H9 (cell line): ENCODE results near the gene DCP1B. TPM values are rescaled to one million over a fixed set of nuclear protein-coding genes. Genes with fewer than 3 reads are reported as not detected.
A peak's percentile ranks its signal among the peaks of the same experiment; 100 is the strongest.

Experiments used
- DNase-seq: peaks from one replicate; pipeline ENCODE4 v3.0.0-alpha.2; 2017
- H2AFZ ChIP-seq: one replicate; pipeline ENCODE4 v1.6.1; 2013; ENCODE audit warnings: mild to moderate bottlenecking, low read length, control low read depth, moderate library complexity
- H2AK5ac ChIP-seq: 2 replicates; pipeline ENCODE4 v1.6.1; 2013; ENCODE audit warnings: low read length, control low read depth, mixed read lengths; ENCODE audit not compliant: insufficient read length
- H2BK120ac ChIP-seq: one replicate; pipeline ENCODE4 v1.6.1; 2013; ENCODE audit warnings: low read depth, mild to moderate bottlenecking, low read length, control low read depth, inconsistent platforms; ENCODE audit not compliant: poor library complexity, severe bottlenecking
- H2BK12ac ChIP-seq: 2 replicates; pipeline ENCODE4 v1.6.1; 2013; ENCODE audit warnings: low read length, control low read depth, mixed read lengths, low read depth; ENCODE audit not compliant: insufficient read length
- H2BK15ac ChIP-seq: 2 replicates; pipeline ENCODE4 v1.6.1; 2013; ENCODE audit warnings: low read depth, low read length, control low read depth
- H2BK20ac ChIP-seq: one replicate; pipeline ENCODE4 v1.6.1; 2013; ENCODE audit warnings: low read depth, mild to moderate bottlenecking, low read length, control low read depth, inconsistent platforms; ENCODE audit not compliant: poor library complexity, severe bottlenecking
- H2BK5ac ChIP-seq: 2 replicates; pipeline ENCODE4 v1.6.1; 2013; ENCODE audit warnings: low read length, control low read depth, mixed read lengths; ENCODE audit not compliant: insufficient read length
- H3K14ac ChIP-seq: 2 replicates; pipeline ENCODE4 v1.6.1; 2013; ENCODE audit warnings: low read length, control low read depth; ENCODE audit not compliant: insufficient read depth
- H3K18ac ChIP-seq: 2 replicates; pipeline ENCODE4 v1.6.1; 2013; ENCODE audit warnings: low read depth, mild to moderate bottlenecking, mixed read lengths, low read length, control low read depth; ENCODE audit not compliant: insufficient read length
- H3K23ac ChIP-seq: 2 replicates; pipeline ENCODE4 v1.6.1; 2013; ENCODE audit warnings: low read length, control low read depth, mixed read lengths, low read depth; ENCODE audit not compliant: insufficient read length
- H3K23me2 ChIP-seq: 2 replicates; pipeline ENCODE4 v1.6.1; 2013; ENCODE audit warnings: low read depth, mild to moderate bottlenecking, mixed read lengths, low read length, control low read depth; ENCODE audit not compliant: insufficient read length, poor library complexity, severe bottlenecking
- H3K27ac ChIP-seq: 2 replicates; pipeline ENCODE4 v1.5.1; 2013; ENCODE audit warnings: low read length, control low read depth, mixed read lengths, low read depth; ENCODE audit not compliant: insufficient read length
- H3K27me3 ChIP-seq: 2 replicates; pipeline ENCODE4 v1.6.1; 2013; ENCODE audit warnings: low read length, control low read depth, inconsistent platforms; ENCODE audit not compliant: insufficient read depth
- H3K4ac ChIP-seq: 2 replicates; pipeline ENCODE4 v1.6.1; 2013; ENCODE audit warnings: low read depth, mild to moderate bottlenecking, control low read depth, inconsistent platforms, low read length, moderate library complexity
- H3K4me1 ChIP-seq: 2 replicates; pipeline ENCODE4 v1.6.1; 2013; ENCODE audit warnings: low read length, control low read depth, inconsistent platforms; ENCODE audit not compliant: insufficient read depth
- H3K4me2 ChIP-seq: 2 replicates; pipeline ENCODE4 v1.6.1; 2013; ENCODE audit warnings: low read length, control low read depth, mixed read lengths; ENCODE audit not compliant: insufficient read length, insufficient read depth
- H3K56ac ChIP-seq: 2 replicates; pipeline ENCODE4 v1.6.1; 2013; ENCODE audit warnings: low read depth, mild to moderate bottlenecking, mixed read lengths, low read length, control low read depth; ENCODE audit not compliant: insufficient read length
- H3K79me1 ChIP-seq: 2 replicates; pipeline ENCODE4 v1.6.1; 2013; ENCODE audit warnings: low read depth, mild to moderate bottlenecking, moderate library complexity, low read length, control low read depth, inconsistent platforms; ENCODE audit not compliant: insufficient read depth, poor library complexity, severe bottlenecking
- H3K79me2 ChIP-seq: 2 replicates; pipeline ENCODE4 v1.6.1; 2013; ENCODE audit warnings: low read length, control low read depth, inconsistent platforms; ENCODE audit not compliant: insufficient read depth
- H3K9ac ChIP-seq: 2 replicates; pipeline ENCODE4 v1.6.1; 2013; ENCODE audit warnings: low read length, control low read depth, mixed read lengths; ENCODE audit not compliant: insufficient read length; ENCODE audit errors: extremely low read depth
- H3K9me3 ChIP-seq: one replicate; pipeline ENCODE4 v1.6.1; 2013; ENCODE audit warnings: low read depth, low read length, inconsistent platforms; ENCODE audit not compliant: control insufficient read depth
- H3T11ph ChIP-seq: one replicate; pipeline ENCODE4 v1.6.1; 2013; ENCODE audit warnings: mild to moderate bottlenecking, low read length, control low read depth, inconsistent platforms
- H4K20me1 ChIP-seq: one replicate; pipeline ENCODE4 v1.6.1; 2013; ENCODE audit not compliant: control insufficient read depth, insufficient read length, insufficient read depth
- H4K5ac ChIP-seq: 2 replicates; pipeline ENCODE4 v1.6.1; 2013; ENCODE audit warnings: low read depth, mild to moderate bottlenecking, mixed read lengths, low read length, control low read depth; ENCODE audit not compliant: insufficient read length
- H4K8ac ChIP-seq: replicated peaks from 2 replicates; pipeline ENCODE4 v1.6.1; 2013; ENCODE audit warnings: low read length, control low read depth, mixed read lengths, low read depth; ENCODE audit not compliant: insufficient read length
- H4K91ac ChIP-seq: 2 replicates; pipeline ENCODE4 v1.6.1; 2013; ENCODE audit warnings: low read depth, mild to moderate bottlenecking, moderate library complexity, mixed read lengths, low read length, control low read depth; ENCODE audit not compliant: insufficient read length
- H3K27ac Mint-ChIP-seq, 3 experiments: 2 replicates in 2 of 3; 3 replicates in 1 of 3; pipeline ENCODE4 v1.8.0; 2020 to 2021; ENCODE audit warnings: mixed read lengths in 3 of 3, mild to moderate bottlenecking in 1 of 3, moderate library complexity in 1 of 3
- H3K27me3 Mint-ChIP-seq: 2 replicates; pipeline ENCODE4 v1.8.0; 2021; ENCODE audit warnings: low read depth, mild to moderate bottlenecking, moderate library complexity, mixed read lengths
- H3K36me3 Mint-ChIP-seq, 3 experiments: 2 replicates in 2 of 3; 3 replicates in 1 of 3; pipeline ENCODE4 v1.8.0; 2020 to 2021; ENCODE audit warnings: low read depth in 3 of 3, mixed read lengths in 3 of 3; ENCODE audit not compliant: insufficient read depth in 1 of 3
- H3K4me1 Mint-ChIP-seq, 2 experiments: 2 replicates each; pipeline ENCODE4 v1.8.0; 2020; ENCODE audit warnings: mixed read lengths in 2 of 2
- H3K4me3 Mint-ChIP-seq, 2 experiments: 2 replicates in 1 of 2; 3 replicates in 1 of 2; pipeline ENCODE4 v1.8.0; 2020 to 2021; ENCODE audit warnings: mild to moderate bottlenecking in 2 of 2, mixed read lengths in 2 of 2, moderate library complexity in 1 of 2
- H3K9me3 Mint-ChIP-seq, 2 experiments: 2 replicates in 1 of 2; 3 replicates in 1 of 2; pipeline ENCODE4 v1.8.0; 2020; ENCODE audit warnings: mild to moderate bottlenecking in 2 of 2, mixed read lengths in 2 of 2, moderate library complexity in 1 of 2
- CTCF ChIP-seq: fragments of 200-600 bp; sonication (generic); conservative IDR thresholded peaks from 3 replicates; pipeline ENCODE4 v1.8.0; 2021; ENCODE audit warnings: antibody characterized with exemption, mild to moderate bottlenecking
- WGBS: extraction: QIAGEN DNeasy Blood & Tissue Kit; methylation state at CpG from one replicate; pipeline ENCODE4 v1.1.7; 2013; ENCODE audit warnings: missing lambda C conversion rate, low lambda C conversion rate, mixed read lengths; ENCODE audit not compliant: insufficient read length; ENCODE audit errors: extremely low coverage; 5-methylcytosine and 5-hydroxymethylcytosine counted together
- total RNA-seq: library from RNA; stranded (reverse); gene quantifications from 2 replicates; pipeline ENCODE4 v1.2.1, GENCODE V29; 2021

DCP1B gene
- total RNA-seq, 1 experiment from 2014 or later = 11.2 TPM

GRCh38 chr12:1994429-1995143, 9.7 kb downstream of the DCP1B start:
- H3T11ph ChIP-seq = no peak overlapping the region
- H3K23me2 ChIP-seq = no peaks in the 10 kb centered on the region
- H3K4me1 Mint-ChIP-seq = peaks cover 47 to 50% of the 10 kb centered on the region in 2 experiments
- no peak overlapping the region for H2BK5ac ChIP-seq
- no peak overlapping the region for H3K56ac ChIP-seq
- H4K5ac ChIP-seq = no peak overlapping the region
- no peak overlapping the region for H3K14ac ChIP-seq
- H3K4me2 ChIP-seq = no peak overlapping the region
- H2BK120ac ChIP-seq = no peak overlapping the region
- H3K27me3 Mint-ChIP-seq = no peaks in the 10 kb centered on the region
- no peak overlapping the region for H3K9ac ChIP-seq
- H3K79me2 ChIP-seq = no peaks in the 10 kb centered on the region
- H4K20me1 ChIP-seq = no peaks in the 10 kb centered on the region
- H2BK20ac ChIP-seq = no peak overlapping the region
- no peak overlapping the region for H3K18ac ChIP-seq
- H4K8ac ChIP-seq = no peak overlapping the region
- H3K4me3 Mint-ChIP-seq = peak overlapping the region; percentile 15 to 16; a peak in 4 of 5 replicates
- no peak overlapping the region for H2AFZ ChIP-seq
- H3K23ac ChIP-seq = no peak overlapping the region
- H3K9me3 ChIP-seq = no peaks in the 10 kb centered on the region
- H3K27me3 ChIP-seq = no peaks in the 10 kb centered on the region
- H4K91ac ChIP-seq = no peak overlapping the region
- H3K4ac ChIP-seq = no peak overlapping the region
- no peak overlapping the region for H2AK5ac ChIP-seq
- H3K27ac ChIP-seq = no peak overlapping the region
- H3K79me1 ChIP-seq = peaks cover 3% of the 10 kb centered on the region
- TF ChIP-seq CTCF = no peak
- no peak overlapping the region for H2BK15ac ChIP-seq
- no peaks in the 10 kb centered on the region for H3K9me3 Mint-ChIP-seq
- WGBS = no CpG with 5 or more reads among the region's 1 CpG
- peaks cover 9% of the 10 kb centered on the region for H3K4me1 ChIP-seq
- H2BK12ac ChIP-seq = no peak overlapping the region
- H3K27ac Mint-ChIP-seq = peak overlapping the region in 1 of 3 experiments; percentile 22; a peak in 3 of 7 replicates
- H3K36me3 Mint-ChIP-seq = peaks cover 11 to 29% (median 22%) of the 10 kb centered on the region in 3 experiments; a peak in 6 of 7 replicates
- DNase-seq = no peak
